SKM-1 (cell line): ENCODE data around the gene CYSRT1.

Experiments used
- DNase-seq: peaks from one replicate; lab custom pipeline; 2025; ENCODE audit not compliant: unreplicated experiment; lab: John Stamatoyannopoulos, UW

Gene CYSRT1

GRCh38 chr9:137267933-137268355, 43.0 kb downstream of the CYSRT1 start:
- DNase-seq = no peak

GRCh38 chr9:137268538-137269201, 43.7 kb downstream of the CYSRT1 start:
- no peak for DNase-seq

- DNase-seq = no peak
Observed at GRCh38 chr9:137269231-137269772, 44.3 kb downstream of the CYSRT1 start.

GRCh38 chr9:137270929-137271695, 46.1 kb downstream of the CYSRT1 start:
- DNase-seq = no peak

- no peak for DNase-seq
Observed at GRCh38 chr9:137271696-137272076, 46.7 kb downstream of the CYSRT1 start.

GRCh38 chr9:137272241-137273094, 47.5 kb downstream of the CYSRT1 start:
- no peak for DNase-seq

GRCh38 chr9:137273095-137273490, 48.1 kb downstream of the CYSRT1 start:
- DNase-seq = no peak

DNA sequence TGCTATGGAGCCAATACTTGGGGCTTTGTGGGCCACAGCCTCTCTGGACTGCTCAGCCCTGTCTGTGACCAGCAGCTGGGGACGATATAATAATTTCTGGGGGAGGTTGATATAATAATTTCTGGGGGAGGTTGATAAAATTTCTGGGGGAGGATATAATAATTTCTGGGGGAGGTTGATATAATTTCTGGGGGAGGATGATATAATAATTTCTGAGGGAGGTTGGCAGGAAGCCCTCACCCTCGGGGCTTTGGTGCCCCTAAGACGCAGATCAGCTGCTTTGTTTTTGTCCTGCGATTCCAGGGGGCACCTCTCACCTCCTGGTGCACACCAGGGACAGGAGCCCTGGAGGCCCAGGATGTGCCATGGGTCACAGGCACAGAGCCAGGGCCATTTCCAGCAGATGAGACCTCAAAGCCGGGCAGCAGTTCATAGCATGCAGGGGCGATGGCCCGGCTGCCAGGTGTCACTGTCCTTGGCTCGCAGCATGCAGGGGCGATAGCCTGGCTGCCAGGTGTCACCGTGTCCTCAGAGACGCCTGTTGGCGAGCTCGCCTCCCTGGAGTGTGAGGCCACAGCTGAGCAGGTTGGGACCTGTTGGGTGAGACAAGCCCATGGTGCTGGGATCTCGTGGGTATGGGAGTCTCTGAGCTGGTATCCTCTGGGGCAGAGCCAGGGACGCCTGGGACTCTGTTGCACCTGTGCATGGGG, 48.8 kb downstream of the CYSRT1 start:
- DNase-seq = no peak

- DNase-seq = no peak
Observed at GRCh38 chr9:137275203-137275587, 50.2 kb downstream of the CYSRT1 start.
